Measurements from ENCODE around the gene NCAPG2.
"Not testable (repeated sequence)": the region's sequence is repeated elsewhere in the genome, so short reads cannot be mapped to it uniquely, and the experiment has no call there.

NCAPG2 gene

DNA sequence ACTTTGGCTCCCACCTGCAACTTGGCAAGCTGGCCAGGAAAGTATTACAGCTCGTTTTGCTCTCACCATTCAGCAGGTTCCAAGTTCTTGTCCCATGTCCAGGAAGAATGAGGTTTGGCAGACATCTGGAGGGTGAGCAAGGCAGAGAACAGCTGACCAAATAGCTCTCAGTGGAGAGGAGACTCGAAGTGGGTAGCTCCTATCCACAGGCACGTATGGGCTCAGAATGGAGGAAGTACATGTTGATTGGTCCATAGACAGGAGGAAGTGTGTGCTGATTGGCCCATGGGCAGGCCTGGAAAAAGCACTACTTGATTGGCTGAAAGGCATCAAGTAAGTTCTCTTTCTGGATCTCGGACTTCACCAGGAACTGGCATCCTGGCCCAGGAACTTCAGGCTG lies 3.0 kb upstream of the NCAPG2 start:
- DNase-seq (ENCODE audit: low read depth in 2 of 3, low spot score in 1 of 3), result no peak

DNA sequence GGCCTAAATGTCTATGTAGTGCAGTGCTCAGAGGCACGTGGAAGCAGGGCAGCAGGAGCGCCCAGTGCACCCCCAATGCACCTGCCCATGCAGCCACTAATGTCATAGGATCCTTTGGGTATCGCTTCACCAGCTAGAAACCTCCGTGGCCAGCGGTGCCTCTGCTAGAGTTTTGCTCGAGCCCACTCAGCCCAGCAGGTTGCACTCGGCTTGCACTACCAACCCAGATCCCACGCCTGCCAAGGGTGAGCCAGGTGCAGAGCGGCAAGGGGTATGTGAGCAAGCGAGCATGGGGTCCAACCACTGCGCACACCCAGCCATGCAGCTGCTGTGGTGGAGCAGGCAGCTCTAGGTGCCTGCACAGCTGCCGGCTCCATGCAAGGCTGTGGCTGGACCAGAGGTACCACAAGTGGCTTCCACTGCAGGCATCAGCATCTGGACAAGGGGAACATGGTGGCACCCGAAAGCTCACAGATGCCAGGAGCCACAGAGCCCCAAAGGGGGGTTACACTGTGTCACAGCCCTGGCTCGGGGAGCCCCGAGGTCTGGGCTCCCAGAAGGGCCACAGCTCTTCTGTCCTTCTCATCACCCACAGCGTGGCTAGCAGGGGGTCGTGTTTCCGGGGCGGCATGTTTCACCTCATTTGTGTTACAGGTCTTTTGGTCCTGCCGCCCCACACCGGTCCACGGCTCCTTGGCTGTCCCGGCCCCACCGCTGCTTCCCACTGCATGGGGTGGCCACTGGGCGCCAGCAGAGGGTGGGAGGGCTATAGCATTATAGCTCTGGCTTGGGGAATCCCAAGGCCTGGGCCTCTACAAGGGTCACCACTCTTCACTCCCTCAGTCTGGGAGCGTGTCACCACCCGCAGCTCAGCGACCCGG lies 2.3 kb upstream of the NCAPG2 start:
- DNase-seq (ENCODE audit: low read depth in 2 of 3, low spot score in 1 of 3), result no peak

DNA sequence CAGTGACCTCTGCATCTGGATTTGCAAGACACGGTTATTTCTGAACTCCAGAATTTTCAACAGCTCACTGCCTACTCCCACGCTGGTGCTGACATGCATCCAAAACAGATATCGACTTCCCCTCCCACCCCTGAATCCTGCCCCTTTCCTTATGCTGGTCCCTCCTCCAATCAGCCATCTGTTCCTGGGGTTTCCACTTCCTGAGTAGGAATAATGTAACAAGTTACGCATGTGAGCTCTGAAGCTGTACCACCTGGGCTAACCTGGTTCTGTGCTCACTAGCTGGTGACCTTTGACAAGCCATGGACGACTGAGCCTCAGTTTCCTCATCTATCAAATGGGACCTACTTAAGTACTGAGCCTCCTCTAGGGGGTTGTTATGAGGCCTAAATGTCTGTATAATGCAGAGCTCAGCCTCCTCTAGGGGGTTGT lies 1.7 kb upstream of the NCAPG2 start:
- DNase-seq (ENCODE audit: low read depth in 2 of 3, low spot score in 1 of 3), result no peak

DNA sequence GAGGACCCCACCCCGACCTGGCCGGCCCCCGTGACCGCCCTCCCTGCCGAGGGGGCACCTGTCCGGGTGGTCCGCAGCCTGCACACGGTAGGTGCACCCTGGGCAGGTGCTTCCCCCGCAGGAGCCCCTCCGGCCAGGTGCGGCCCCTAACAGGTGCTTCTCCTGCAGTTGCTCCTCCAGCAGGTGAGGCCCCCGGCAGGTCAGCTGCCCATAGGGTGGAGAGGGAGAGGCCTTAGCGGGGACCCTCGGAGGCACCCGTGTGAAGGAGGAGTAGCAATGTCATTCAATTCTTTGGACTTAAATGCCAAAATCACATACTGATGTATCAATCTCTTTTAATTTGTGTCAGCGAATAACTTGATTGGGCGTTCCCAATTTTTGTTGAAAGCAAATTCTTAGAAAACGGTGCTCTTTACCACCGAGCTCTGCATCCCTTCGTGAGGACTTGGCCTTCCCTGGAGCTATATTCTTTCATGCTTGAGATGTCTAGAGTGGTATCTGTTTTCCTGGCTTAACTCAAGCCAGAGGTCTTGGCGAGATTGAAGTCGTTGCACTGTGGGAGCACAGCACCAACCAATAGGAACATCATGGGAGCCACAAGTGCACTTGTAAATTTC lies 738 bp upstream of the NCAPG2 start:
- DNase-seq (ENCODE audit: low read depth in 2 of 3, low spot score in 1 of 3), result no peak

DNA sequence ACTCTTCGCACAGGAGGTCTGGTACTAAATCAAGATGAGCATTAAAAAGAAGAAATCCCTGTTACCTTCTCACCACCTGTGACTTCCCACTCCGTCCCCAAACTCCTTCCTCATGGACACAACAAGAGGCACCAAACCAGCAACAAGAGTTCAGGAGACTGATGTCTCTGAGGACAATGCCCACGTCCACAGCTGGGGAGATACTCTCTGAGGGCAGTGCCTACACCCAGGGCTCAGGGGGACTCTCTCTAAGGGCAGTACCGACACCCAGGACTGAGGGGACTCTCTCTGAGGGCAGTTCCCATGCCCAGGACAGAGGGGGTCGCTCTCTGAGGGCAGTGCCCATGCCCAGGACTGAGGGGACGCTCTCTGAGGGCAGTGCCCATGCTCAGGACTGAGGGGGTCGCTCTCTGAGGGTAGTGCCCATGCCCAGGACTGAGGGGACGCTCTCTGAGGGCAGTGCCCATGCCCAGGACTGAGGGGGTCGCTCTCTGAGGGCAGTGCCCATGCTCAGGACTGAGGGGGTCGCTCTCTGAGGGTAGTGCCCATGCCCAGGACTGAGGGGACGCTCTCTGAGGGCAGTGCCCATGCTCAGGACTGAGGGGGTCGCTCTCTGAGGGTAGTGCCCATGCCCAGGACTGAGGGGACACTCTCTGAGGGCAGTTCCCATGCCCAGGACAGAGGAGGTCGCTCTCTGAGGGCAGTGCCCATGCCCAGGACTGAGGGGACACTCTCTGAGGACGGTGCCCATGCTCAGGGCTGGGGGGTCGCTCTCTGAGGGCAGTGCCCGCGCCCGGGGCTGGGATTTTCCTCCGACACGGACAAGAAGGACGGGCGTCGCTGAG lies 703 bp downstream of the NCAPG2 start:
- not testable (repeated sequence) for DNase-seq (ENCODE audit: low read depth in 2 of 3, low spot score in 1 of 3)

DNA sequence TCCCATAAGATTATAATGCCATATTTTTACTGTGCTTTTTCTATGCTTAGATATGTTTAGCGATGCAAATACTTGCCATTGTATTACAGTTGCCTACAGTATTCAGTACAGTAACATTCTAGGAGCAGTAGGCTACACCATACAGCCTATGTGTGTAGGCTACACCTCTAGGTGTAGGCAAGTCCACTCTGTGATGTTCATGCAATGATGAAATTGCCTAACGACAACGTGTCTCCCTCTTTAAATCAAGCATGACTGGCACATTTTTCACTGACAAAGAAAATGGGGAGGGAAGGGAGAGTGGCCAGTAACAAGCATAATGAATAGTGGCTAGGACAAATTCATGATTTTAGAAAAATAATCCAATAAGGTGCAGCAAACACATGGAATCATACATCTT lies 1.7 kb downstream of the NCAPG2 start:
- DNase-seq (ENCODE audit: low read depth in 2 of 3, low spot score in 1 of 3), result no peak

DNA sequence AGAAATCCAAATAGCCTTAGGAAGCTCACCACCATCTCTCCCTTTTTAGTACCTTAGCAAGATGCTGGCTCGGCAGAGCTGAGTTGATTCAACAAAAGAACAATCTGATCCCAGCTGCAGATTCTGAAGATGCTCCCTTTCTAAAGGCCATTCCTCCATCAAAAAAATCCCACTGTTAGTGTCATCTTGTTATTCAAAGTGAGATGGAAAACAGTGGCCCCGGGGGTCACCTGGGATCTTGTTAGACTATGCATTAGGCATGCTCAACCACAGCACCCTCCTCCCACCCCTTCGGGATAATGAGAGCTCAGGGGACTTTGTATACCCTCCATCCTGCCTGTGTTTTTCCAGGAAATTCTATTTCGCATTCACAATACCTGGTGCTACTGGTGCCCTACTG lies 2.4 kb downstream of the NCAPG2 start:
- DNase-seq (ENCODE audit: low read depth in 2 of 3, low spot score in 1 of 3), result no peak

DNA sequence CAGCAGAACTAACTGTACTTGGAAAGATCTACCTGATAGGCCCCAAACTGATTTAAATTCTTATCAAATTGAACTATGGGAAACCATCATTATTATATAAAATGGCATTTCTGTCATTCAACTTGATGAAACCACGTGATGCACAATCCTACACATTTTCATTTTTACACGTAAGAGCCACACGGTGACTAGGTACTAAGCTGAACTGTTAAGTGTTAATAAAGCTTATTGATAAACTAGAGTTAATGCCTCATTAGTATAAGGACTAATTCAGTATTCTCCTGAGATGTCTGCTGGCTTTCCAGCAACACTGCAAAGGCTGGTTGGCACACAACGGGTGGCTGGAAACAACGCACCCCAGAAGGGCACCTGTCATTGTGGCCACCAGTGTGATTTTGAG lies 4.6 kb downstream of the NCAPG2 start:
- no peak for DNase-seq (ENCODE audit: low read depth in 2 of 3, low spot score in 1 of 3)

DNA sequence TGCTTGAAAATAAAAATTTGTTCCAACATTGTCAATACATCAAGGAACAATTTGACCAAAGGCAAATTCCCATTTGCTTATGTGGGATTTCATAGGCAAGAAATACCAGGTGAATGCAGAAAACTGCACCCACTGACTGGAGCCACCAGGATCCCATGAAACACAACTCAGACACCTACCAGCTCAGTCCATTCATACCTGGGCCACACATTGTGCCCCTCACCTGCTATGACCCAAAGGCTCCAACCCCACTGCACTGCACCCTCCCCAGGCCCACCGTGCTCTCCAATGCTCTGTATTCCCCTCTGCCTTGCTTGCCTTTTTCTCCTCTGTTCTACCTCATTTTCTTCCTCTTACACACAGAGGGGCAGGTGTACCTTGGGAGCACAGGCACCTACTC lies 5.3 kb downstream of the NCAPG2 start:
- DNase-seq (ENCODE audit: low read depth in 2 of 3, low spot score in 1 of 3), result no peak

DNA sequence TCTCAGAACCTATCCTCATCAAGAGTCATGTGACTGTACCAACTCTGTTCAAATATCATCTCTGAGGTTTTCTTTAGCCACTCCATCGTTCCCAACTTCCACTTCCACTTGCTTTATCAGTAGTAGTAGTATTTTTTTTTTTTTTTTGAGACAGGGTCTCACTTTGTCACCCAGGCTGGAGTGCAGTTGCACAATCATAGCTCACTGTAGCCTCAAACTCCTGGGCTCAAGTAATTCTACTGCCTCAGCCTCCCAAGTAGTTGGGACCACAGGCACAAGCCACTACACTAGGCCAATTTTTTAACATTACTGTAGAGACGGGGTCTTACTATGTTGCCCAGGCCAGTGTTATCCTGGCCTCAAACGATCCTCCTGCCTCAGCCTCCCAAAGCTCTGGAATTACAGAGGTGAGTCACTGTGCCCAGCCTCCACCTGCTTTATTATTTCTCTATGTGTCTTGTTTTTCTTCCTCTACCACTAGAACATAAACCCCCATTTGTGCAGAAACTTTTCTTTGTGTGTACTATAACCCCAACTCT lies 5.9 kb downstream of the NCAPG2 start:
- no peak for DNase-seq (ENCODE audit: low read depth in 2 of 3, low spot score in 1 of 3)

DNA sequence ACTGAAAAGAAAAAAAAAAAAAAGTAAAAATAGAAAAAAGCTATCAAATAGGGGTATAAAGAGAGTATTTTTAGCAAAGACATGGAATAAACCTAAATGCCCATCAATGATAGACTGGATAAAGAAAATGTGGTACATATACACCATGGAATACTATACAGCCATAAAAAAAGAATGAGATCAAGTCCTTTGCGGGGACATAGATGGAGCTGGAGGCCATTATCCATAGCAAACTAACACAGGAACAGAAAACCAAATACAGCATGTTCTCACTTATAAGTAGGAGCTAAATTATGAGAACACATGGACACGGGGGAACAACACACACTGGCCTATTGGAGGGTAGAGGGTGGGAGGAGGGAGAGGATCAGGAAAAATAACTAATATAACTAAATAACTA lies 7.0 kb downstream of the NCAPG2 start:
- not testable (repeated sequence) for DNase-seq (ENCODE audit: low read depth in 2 of 3, low spot score in 1 of 3)

DNA sequence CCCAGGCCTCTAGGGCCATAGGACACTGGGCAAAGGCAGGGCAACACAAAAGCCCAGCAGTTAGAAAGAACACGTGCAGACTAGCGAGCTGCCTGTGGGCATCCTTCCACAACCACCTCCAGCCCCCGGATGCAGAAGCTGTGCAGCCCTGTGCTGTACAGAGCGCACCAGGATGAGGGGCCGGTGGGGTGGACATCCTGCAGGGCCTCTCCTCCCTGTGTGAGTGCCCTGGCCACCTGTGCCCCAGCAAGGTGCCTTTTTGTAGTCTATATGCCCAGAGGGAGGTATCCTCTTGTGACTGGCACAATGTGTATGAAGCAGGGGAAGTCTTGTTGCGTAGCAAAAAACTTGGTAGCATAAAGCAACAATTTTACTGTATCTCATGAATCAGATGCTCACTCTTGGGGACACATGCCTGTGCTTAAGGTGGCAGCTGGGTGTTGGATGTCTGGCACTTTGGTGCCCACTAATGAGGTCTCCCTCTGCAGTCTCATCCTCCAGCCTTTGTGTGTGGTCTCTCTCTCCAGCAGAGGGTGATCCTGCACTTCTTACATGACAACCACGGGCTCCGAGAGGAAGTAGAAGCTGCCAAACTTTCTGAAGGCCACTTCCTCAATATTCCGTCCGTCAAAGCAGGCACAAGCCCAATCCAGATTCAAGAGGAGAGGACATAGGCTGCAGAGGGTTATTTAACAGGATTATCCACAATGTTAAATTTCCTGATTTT lies 8.7 kb downstream of the NCAPG2 start:
- DNase-seq (ENCODE audit: low read depth in 2 of 3, low spot score in 1 of 3), result no peak

DNA sequence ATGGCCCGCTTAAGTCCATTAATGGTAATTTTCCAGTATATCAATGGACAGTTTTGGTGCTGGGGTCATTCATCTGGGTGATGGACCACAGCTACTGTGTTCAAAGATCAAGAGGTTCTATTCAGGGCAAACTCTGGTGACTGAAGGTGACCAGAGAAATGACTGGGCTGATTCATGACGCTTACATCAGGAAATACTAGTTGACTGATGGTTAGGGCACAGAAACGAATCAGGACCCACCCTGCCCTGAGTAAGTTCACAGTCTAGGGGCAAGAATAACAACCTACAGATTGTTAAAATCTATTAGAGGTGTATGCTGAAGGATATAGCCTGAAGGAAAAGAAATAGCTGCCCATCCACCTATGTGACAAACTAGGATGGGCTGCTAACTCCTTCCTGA lies 9.5 kb downstream of the NCAPG2 start:
- no peak for DNase-seq (ENCODE audit: low read depth in 2 of 3, low spot score in 1 of 3)

DNA sequence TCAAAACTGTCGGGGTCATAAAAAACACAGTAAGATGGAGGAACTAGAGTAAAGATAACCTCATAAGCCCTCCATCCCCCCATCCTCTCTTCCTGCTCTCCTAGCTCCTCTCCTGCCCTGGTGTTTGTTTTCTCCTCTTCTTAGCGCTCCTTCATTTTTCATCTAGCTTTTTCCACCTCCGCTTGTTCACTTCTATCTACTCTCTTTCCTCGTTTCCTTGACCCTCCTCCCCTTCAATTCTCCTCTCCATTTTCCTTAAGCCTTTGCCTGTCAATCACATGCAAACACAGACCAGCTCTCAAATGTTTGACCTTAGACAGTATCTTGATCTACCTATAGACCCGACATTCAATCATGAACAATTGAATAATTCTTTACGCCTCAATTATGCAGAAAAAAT lies 10.0 kb downstream of the NCAPG2 start:
- no peak for DNase-seq (ENCODE audit: low read depth in 2 of 3, low spot score in 1 of 3)

DNA sequence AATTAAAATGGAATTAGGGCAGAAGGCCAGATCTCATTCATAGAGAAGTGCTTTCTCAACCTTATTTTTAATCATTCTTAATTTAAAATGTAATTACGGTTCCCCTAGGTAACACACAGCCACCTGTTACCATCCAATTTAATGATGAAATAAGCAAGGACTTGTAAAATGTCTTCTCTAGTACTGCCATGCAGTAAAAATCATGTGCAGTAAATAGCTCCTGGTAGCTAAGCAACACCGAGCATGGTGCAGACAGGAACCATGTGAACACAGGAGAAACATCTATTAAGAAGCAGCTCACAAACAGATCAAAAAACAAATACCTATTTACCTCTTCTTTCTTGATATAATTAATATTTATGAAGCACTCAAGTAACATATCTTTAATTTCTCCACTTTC lies 15.1 kb downstream of the NCAPG2 start:
- DNase-seq (ENCODE audit: low read depth in 2 of 3, low spot score in 1 of 3), result no peak

DNA sequence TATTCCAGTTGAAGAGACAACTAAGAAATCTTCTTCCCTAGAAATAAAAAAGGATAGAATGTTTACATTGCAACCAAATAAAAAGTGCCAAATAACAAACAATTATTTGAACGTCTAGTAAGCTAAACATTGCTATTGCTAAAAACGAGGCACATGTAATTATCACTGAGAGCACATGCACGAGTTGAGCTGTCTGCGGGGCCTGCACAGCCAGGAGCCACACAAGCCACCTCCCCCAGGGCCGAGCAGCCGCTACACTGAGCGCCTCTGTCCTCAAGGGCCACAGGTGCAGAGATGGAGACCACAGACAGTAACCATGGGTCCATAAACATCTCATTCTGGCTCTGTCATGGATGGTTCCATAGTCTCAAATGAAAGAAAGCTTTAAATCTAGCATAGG lies 17.2 kb downstream of the NCAPG2 start:
- no peak for DNase-seq (ENCODE audit: low read depth in 2 of 3, low spot score in 1 of 3)

DNA sequence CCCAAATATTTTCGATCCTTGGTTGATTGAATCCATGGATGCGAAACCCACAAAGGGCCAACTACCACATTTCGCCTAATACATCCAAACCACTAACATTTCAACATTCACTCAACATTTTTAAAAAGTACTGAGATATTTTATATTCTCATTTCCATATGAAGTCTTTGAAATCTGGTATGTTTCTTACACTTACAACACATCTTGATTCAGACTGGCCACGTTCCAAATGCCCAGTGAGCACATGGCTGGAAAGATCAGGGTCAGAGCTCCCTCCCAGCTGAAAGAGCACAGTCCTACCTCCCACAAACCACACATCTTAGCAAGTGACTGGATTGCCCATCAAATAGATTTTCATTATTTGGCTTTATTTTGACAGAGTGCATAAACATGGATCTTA lies 18.9 kb downstream of the NCAPG2 start:
- no peak for DNase-seq (ENCODE audit: low read depth in 2 of 3, low spot score in 1 of 3)

DNA sequence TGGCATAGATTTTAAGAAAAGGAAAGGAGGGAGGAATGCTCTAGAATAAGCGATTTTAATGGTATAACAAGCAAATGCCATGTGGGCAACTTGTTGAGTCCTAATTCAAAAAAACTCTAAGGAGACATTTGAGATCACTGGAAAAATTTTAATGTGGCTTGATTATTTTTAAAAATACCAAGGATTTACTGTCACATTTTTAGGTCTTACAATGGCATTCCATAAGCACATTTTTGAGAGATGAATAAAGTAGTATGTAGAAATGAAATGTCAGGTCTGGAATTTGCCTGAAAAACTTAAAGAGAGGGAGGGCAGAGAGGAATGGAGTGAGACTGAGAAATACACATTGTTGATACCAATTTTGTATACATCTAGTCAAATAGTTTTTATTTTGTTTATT lies 20.3 kb downstream of the NCAPG2 start:
- no peak for DNase-seq (ENCODE audit: low read depth in 2 of 3, low spot score in 1 of 3)

DNA sequence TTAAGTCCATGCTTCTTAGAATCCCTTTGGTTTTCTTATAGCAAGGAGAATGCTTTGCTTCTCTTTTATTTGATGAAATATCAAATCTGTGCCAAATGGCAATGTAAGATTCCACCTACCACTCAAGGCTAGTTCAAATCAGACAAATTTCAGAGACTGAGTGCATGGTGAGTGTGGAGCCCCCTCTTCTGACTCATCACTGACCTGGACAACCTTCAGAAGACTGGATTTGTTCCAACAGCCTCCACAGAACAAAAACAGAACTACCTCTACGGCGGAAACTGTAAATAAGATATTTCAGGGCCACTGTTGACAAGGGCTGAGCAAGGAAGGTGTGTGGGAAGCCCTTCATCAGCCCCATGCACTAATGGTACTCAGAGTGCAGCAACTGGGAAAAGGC lies 21.1 kb downstream of the NCAPG2 start:
- no peak for DNase-seq (ENCODE audit: low read depth in 2 of 3, low spot score in 1 of 3)

DNA sequence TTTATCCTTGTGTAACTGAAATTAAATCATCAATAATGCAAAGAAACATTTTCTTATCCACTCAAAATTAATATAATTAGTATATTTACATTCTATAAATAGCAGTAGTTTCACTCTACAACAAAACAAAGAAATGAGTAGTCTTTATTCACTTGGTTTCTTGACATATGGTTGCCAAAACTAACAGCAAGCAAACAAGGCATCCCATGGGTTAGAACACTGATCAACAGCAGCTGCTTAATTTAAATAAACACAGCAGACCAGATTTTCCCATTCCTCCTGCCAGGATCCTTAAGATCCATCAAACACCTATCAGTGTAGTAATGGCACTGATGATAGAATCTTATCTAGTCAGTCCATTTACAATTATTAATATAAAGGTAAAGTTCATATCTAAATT lies 22.1 kb downstream of the NCAPG2 start:
- DNase-seq (ENCODE audit: low read depth in 2 of 3, low spot score in 1 of 3), result no peak

DNA sequence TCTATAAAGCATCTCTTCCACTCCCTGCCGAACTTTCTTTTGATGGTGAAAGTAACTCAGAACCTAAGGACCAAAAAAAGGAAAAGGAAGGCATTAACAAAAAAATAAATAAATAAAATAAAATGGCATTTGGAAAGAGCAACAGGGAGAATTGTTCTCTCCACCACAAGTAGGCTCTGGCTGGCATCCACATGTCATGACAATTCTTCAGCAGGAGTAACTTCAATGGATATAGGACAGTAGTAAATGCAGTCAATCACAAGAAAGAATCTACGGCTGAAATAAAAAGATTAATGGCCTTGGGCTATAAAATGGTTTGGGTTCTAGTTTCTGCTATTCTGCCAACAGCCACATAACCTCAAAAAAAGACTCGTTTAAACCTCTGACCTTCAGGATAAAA lies 23.9 kb downstream of the NCAPG2 start:
- no peak for DNase-seq (ENCODE audit: low read depth in 2 of 3, low spot score in 1 of 3)

Measured in stimulated activated CD4-positive, alpha-beta T cell treated with anti-CD3 and anti-CD28 coated beads, Interleukin-12 subunit alpha, Interleukin-12 subunit beta, amount 100 ng/mL, for 48 hours (primary cell).